H9 (cell line): Measurements from ENCODE around the gene SMPD4. TPM values are rescaled to one million over a fixed set of nuclear protein-coding genes. Genes with fewer than 3 reads are reported as not detected.
"Not testable (repeated sequence)": the region's sequence is repeated elsewhere in the genome, so short reads cannot be mapped to it uniquely, and the experiment has no call there.

Experiments
- DNase-seq: peaks from one replicate; pipeline ENCODE4 v3.0.0-alpha.2; 2017
- H2AFZ ChIP-seq: one replicate; pipeline ENCODE4 v1.6.1; 2013; ENCODE audit warnings: mild to moderate bottlenecking, low read length, control low read depth, moderate library complexity
- H2AK5ac ChIP-seq: 2 replicates; pipeline ENCODE4 v1.6.1; 2013; ENCODE audit warnings: low read length, control low read depth, mixed read lengths; ENCODE audit not compliant: insufficient read length
- H2BK120ac ChIP-seq: one replicate; pipeline ENCODE4 v1.6.1; 2013; ENCODE audit warnings: low read depth, mild to moderate bottlenecking, low read length, control low read depth, inconsistent platforms; ENCODE audit not compliant: poor library complexity, severe bottlenecking
- H2BK12ac ChIP-seq: 2 replicates; pipeline ENCODE4 v1.6.1; 2013; ENCODE audit warnings: low read length, control low read depth, mixed read lengths, low read depth; ENCODE audit not compliant: insufficient read length
- H2BK15ac ChIP-seq: 2 replicates; pipeline ENCODE4 v1.6.1; 2013; ENCODE audit warnings: low read depth, low read length, control low read depth
- H2BK20ac ChIP-seq: one replicate; pipeline ENCODE4 v1.6.1; 2013; ENCODE audit warnings: low read depth, mild to moderate bottlenecking, low read length, control low read depth, inconsistent platforms; ENCODE audit not compliant: poor library complexity, severe bottlenecking
- H2BK5ac ChIP-seq: 2 replicates; pipeline ENCODE4 v1.6.1; 2013; ENCODE audit warnings: low read length, control low read depth, mixed read lengths; ENCODE audit not compliant: insufficient read length
- H3K14ac ChIP-seq: 2 replicates; pipeline ENCODE4 v1.6.1; 2013; ENCODE audit warnings: low read length, control low read depth; ENCODE audit not compliant: insufficient read depth
- H3K18ac ChIP-seq: 2 replicates; pipeline ENCODE4 v1.6.1; 2013; ENCODE audit warnings: low read depth, mild to moderate bottlenecking, mixed read lengths, low read length, control low read depth; ENCODE audit not compliant: insufficient read length
- H3K23ac ChIP-seq: 2 replicates; pipeline ENCODE4 v1.6.1; 2013; ENCODE audit warnings: low read length, control low read depth, mixed read lengths, low read depth; ENCODE audit not compliant: insufficient read length
- H3K23me2 ChIP-seq: 2 replicates; pipeline ENCODE4 v1.6.1; 2013; ENCODE audit warnings: low read depth, mild to moderate bottlenecking, mixed read lengths, low read length, control low read depth; ENCODE audit not compliant: insufficient read length, poor library complexity, severe bottlenecking
- H3K27ac ChIP-seq: 2 replicates; pipeline ENCODE4 v1.5.1; 2013; ENCODE audit warnings: low read length, control low read depth, mixed read lengths, low read depth; ENCODE audit not compliant: insufficient read length
- H3K27me3 ChIP-seq: 2 replicates; pipeline ENCODE4 v1.6.1; 2013; ENCODE audit warnings: low read length, control low read depth, inconsistent platforms; ENCODE audit not compliant: insufficient read depth
- H3K4ac ChIP-seq: 2 replicates; pipeline ENCODE4 v1.6.1; 2013; ENCODE audit warnings: low read depth, mild to moderate bottlenecking, control low read depth, inconsistent platforms, low read length, moderate library complexity
- H3K4me1 ChIP-seq: 2 replicates; pipeline ENCODE4 v1.6.1; 2013; ENCODE audit warnings: low read length, control low read depth, inconsistent platforms; ENCODE audit not compliant: insufficient read depth
- H3K4me2 ChIP-seq: 2 replicates; pipeline ENCODE4 v1.6.1; 2013; ENCODE audit warnings: low read length, control low read depth, mixed read lengths; ENCODE audit not compliant: insufficient read length, insufficient read depth
- H3K56ac ChIP-seq: 2 replicates; pipeline ENCODE4 v1.6.1; 2013; ENCODE audit warnings: low read depth, mild to moderate bottlenecking, mixed read lengths, low read length, control low read depth; ENCODE audit not compliant: insufficient read length
- H3K79me1 ChIP-seq: 2 replicates; pipeline ENCODE4 v1.6.1; 2013; ENCODE audit warnings: low read depth, mild to moderate bottlenecking, moderate library complexity, low read length, control low read depth, inconsistent platforms; ENCODE audit not compliant: insufficient read depth, poor library complexity, severe bottlenecking
- H3K79me2 ChIP-seq: 2 replicates; pipeline ENCODE4 v1.6.1; 2013; ENCODE audit warnings: low read length, control low read depth, inconsistent platforms; ENCODE audit not compliant: insufficient read depth
- H3K9ac ChIP-seq: 2 replicates; pipeline ENCODE4 v1.6.1; 2013; ENCODE audit warnings: low read length, control low read depth, mixed read lengths; ENCODE audit not compliant: insufficient read length; ENCODE audit errors: extremely low read depth
- H3K9me3 ChIP-seq: one replicate; pipeline ENCODE4 v1.6.1; 2013; ENCODE audit warnings: low read depth, low read length, inconsistent platforms; ENCODE audit not compliant: control insufficient read depth
- H3T11ph ChIP-seq: one replicate; pipeline ENCODE4 v1.6.1; 2013; ENCODE audit warnings: mild to moderate bottlenecking, low read length, control low read depth, inconsistent platforms
- H4K20me1 ChIP-seq: one replicate; pipeline ENCODE4 v1.6.1; 2013; ENCODE audit not compliant: control insufficient read depth, insufficient read length, insufficient read depth
- H4K5ac ChIP-seq: 2 replicates; pipeline ENCODE4 v1.6.1; 2013; ENCODE audit warnings: low read depth, mild to moderate bottlenecking, mixed read lengths, low read length, control low read depth; ENCODE audit not compliant: insufficient read length
- H4K8ac ChIP-seq: replicated peaks from 2 replicates; pipeline ENCODE4 v1.6.1; 2013; ENCODE audit warnings: low read length, control low read depth, mixed read lengths, low read depth; ENCODE audit not compliant: insufficient read length
- H4K91ac ChIP-seq: 2 replicates; pipeline ENCODE4 v1.6.1; 2013; ENCODE audit warnings: low read depth, mild to moderate bottlenecking, moderate library complexity, mixed read lengths, low read length, control low read depth; ENCODE audit not compliant: insufficient read length
- H3K27ac Mint-ChIP-seq, 3 experiments: 2 replicates in 2 of 3; 3 replicates in 1 of 3; pipeline ENCODE4 v1.8.0; 2020 to 2021; ENCODE audit warnings: mixed read lengths in 3 of 3, mild to moderate bottlenecking in 1 of 3, moderate library complexity in 1 of 3
- H3K27me3 Mint-ChIP-seq: 2 replicates; pipeline ENCODE4 v1.8.0; 2021; ENCODE audit warnings: low read depth, mild to moderate bottlenecking, moderate library complexity, mixed read lengths
- H3K36me3 Mint-ChIP-seq, 3 experiments: 2 replicates in 2 of 3; 3 replicates in 1 of 3; pipeline ENCODE4 v1.8.0; 2020 to 2021; ENCODE audit warnings: low read depth in 3 of 3, mixed read lengths in 3 of 3; ENCODE audit not compliant: insufficient read depth in 1 of 3
- H3K4me1 Mint-ChIP-seq, 2 experiments: 2 replicates each; pipeline ENCODE4 v1.8.0; 2020; ENCODE audit warnings: mixed read lengths in 2 of 2
- H3K4me3 Mint-ChIP-seq, 2 experiments: 2 replicates in 1 of 2; 3 replicates in 1 of 2; pipeline ENCODE4 v1.8.0; 2020 to 2021; ENCODE audit warnings: mild to moderate bottlenecking in 2 of 2, mixed read lengths in 2 of 2, moderate library complexity in 1 of 2
- H3K9me3 Mint-ChIP-seq, 2 experiments: 2 replicates in 1 of 2; 3 replicates in 1 of 2; pipeline ENCODE4 v1.8.0; 2020; ENCODE audit warnings: mild to moderate bottlenecking in 2 of 2, mixed read lengths in 2 of 2, moderate library complexity in 1 of 2
- WGBS: extraction: QIAGEN DNeasy Blood & Tissue Kit; methylation state at CpG from one replicate; pipeline ENCODE4 v1.1.7; 2013; ENCODE audit warnings: missing lambda C conversion rate, low lambda C conversion rate, mixed read lengths; ENCODE audit not compliant: insufficient read length; ENCODE audit errors: extremely low coverage; 5-methylcytosine and 5-hydroxymethylcytosine counted together
- total RNA-seq: library from RNA; stranded (reverse); gene quantifications from 2 replicates; pipeline ENCODE4 v1.2.1, GENCODE V29; 2021

Gene SMPD4
- total RNA-seq, 1 experiment from 2014 or later = 105 TPM

DNA sequence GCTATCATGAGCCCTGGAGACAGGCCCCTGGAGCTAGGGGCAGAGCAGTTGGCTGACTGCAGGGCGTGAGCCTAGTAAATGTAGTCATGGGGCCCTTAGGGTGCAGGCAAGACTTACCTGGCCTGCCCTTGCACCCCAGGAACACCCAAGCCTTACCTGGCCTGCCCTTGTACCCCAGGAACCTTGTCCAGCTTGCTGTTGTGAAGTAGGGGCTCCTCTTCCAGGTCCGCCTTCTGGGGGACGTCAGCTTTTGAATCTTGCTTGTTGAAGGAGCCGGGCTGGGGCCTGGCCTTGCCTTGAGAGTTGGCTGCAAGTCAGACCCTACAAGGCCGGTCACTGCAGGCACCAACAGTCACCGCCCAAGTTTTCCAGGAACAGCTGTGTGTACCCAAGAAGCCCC lies 40.4 kb downstream of the SMPD4 start:
- not testable (repeated sequence) for H3K14ac ChIP-seq, H3K18ac ChIP-seq, H2BK20ac ChIP-seq, H3K79me2 ChIP-seq, H3K4me2 ChIP-seq, H3K9me3 Mint-ChIP-seq, H3K23ac ChIP-seq, H2BK15ac ChIP-seq, H3K56ac ChIP-seq, H2BK5ac ChIP-seq, H3T11ph ChIP-seq, H3K36me3 Mint-ChIP-seq, H2AK5ac ChIP-seq, H3K4ac ChIP-seq, H3K27ac Mint-ChIP-seq, H3K27me3 ChIP-seq, H2BK12ac ChIP-seq, H4K20me1 ChIP-seq, H3K9me3 ChIP-seq, H3K23me2 ChIP-seq, H4K91ac ChIP-seq, H2AFZ ChIP-seq, H4K8ac ChIP-seq, H3K27ac ChIP-seq, H3K4me1 ChIP-seq, H3K4me3 Mint-ChIP-seq, H3K9ac ChIP-seq, H4K5ac ChIP-seq, H2BK120ac ChIP-seq, H3K79me1 ChIP-seq, H3K4me1 Mint-ChIP-seq
- H3K27me3 Mint-ChIP-seq = peaks cover 15% of the 10 kb centered on the region
- no CpG with 5 or more reads among the region's 6 CpGs for WGBS
- peak; percentile 3 for DNase-seq

DNA sequence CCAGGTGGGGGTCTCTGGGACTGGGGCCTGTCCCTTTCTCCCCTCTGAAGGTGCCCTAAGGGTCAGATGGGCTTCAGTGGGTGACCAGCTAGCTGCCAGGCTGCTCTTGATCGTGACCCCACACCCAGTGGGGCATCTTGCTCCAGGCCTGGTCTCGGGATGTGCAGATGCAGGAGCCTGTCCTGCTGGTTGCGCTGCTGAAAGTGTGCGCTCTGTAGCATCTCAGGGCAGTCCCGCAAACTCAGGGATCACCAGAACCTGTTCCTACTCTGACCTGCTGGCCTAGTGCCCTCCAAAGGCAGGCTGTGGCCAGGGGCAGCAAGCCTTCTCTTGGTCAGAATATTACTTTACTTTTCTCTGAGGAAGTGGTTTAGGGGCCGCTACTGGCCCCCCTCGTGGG lies 40.9 kb downstream of the SMPD4 start:
- not testable (repeated sequence) for H3K4me3 Mint-ChIP-seq, H4K91ac ChIP-seq, H3K4me1 ChIP-seq, H3K79me1 ChIP-seq, H3K27me3 ChIP-seq, H3K18ac ChIP-seq, H3K27ac ChIP-seq, H4K20me1 ChIP-seq, H2BK120ac ChIP-seq, H3K56ac ChIP-seq, H4K8ac ChIP-seq, H4K5ac ChIP-seq, H3T11ph ChIP-seq, H3K14ac ChIP-seq, H2AFZ ChIP-seq, H3K23me2 ChIP-seq, H3K79me2 ChIP-seq, H3K9me3 ChIP-seq, H2BK15ac ChIP-seq, H2BK5ac ChIP-seq, H2BK12ac ChIP-seq, H3K36me3 Mint-ChIP-seq, H2AK5ac ChIP-seq, H3K4me2 ChIP-seq, H3K27ac Mint-ChIP-seq, H3K9ac ChIP-seq, H3K23ac ChIP-seq, H2BK20ac ChIP-seq, H3K4ac ChIP-seq, H3K9me3 Mint-ChIP-seq, H3K4me1 Mint-ChIP-seq
- peak; percentile 15 for DNase-seq
- WGBS = no CpG with 5 or more reads among the region's 7 CpGs
- H3K27me3 Mint-ChIP-seq = peaks cover 15% of the 10 kb centered on the region
